H9 (cell line): ENCODE results near the gene CLDN16. TPM values are rescaled to one million over a fixed set of nuclear protein-coding genes. Genes with fewer than 3 reads are reported as not detected.
A peak's percentile ranks its signal among the peaks of the same experiment; 100 is the strongest.

Experiments
- DNase-seq: peaks from one replicate; pipeline ENCODE4 v3.0.0-alpha.2; 2017
- H2AFZ ChIP-seq: one replicate; pipeline ENCODE4 v1.6.1; 2013; ENCODE audit warnings: mild to moderate bottlenecking, low read length, control low read depth, moderate library complexity
- H2AK5ac ChIP-seq: 2 replicates; pipeline ENCODE4 v1.6.1; 2013; ENCODE audit warnings: low read length, control low read depth, mixed read lengths; ENCODE audit not compliant: insufficient read length
- H2BK120ac ChIP-seq: one replicate; pipeline ENCODE4 v1.6.1; 2013; ENCODE audit warnings: low read depth, mild to moderate bottlenecking, low read length, control low read depth, inconsistent platforms; ENCODE audit not compliant: poor library complexity, severe bottlenecking
- H2BK12ac ChIP-seq: 2 replicates; pipeline ENCODE4 v1.6.1; 2013; ENCODE audit warnings: low read length, control low read depth, mixed read lengths, low read depth; ENCODE audit not compliant: insufficient read length
- H2BK15ac ChIP-seq: 2 replicates; pipeline ENCODE4 v1.6.1; 2013; ENCODE audit warnings: low read depth, low read length, control low read depth
- H2BK20ac ChIP-seq: one replicate; pipeline ENCODE4 v1.6.1; 2013; ENCODE audit warnings: low read depth, mild to moderate bottlenecking, low read length, control low read depth, inconsistent platforms; ENCODE audit not compliant: poor library complexity, severe bottlenecking
- H2BK5ac ChIP-seq: 2 replicates; pipeline ENCODE4 v1.6.1; 2013; ENCODE audit warnings: low read length, control low read depth, mixed read lengths; ENCODE audit not compliant: insufficient read length
- H3K14ac ChIP-seq: 2 replicates; pipeline ENCODE4 v1.6.1; 2013; ENCODE audit warnings: low read length, control low read depth; ENCODE audit not compliant: insufficient read depth
- H3K18ac ChIP-seq: 2 replicates; pipeline ENCODE4 v1.6.1; 2013; ENCODE audit warnings: low read depth, mild to moderate bottlenecking, mixed read lengths, low read length, control low read depth; ENCODE audit not compliant: insufficient read length
- H3K23ac ChIP-seq: 2 replicates; pipeline ENCODE4 v1.6.1; 2013; ENCODE audit warnings: low read length, control low read depth, mixed read lengths, low read depth; ENCODE audit not compliant: insufficient read length
- H3K23me2 ChIP-seq: 2 replicates; pipeline ENCODE4 v1.6.1; 2013; ENCODE audit warnings: low read depth, mild to moderate bottlenecking, mixed read lengths, low read length, control low read depth; ENCODE audit not compliant: insufficient read length, poor library complexity, severe bottlenecking
- H3K27ac ChIP-seq: 2 replicates; pipeline ENCODE4 v1.5.1; 2013; ENCODE audit warnings: low read length, control low read depth, mixed read lengths, low read depth; ENCODE audit not compliant: insufficient read length
- H3K27me3 ChIP-seq: 2 replicates; pipeline ENCODE4 v1.6.1; 2013; ENCODE audit warnings: low read length, control low read depth, inconsistent platforms; ENCODE audit not compliant: insufficient read depth
- H3K4ac ChIP-seq: 2 replicates; pipeline ENCODE4 v1.6.1; 2013; ENCODE audit warnings: low read depth, mild to moderate bottlenecking, control low read depth, inconsistent platforms, low read length, moderate library complexity
- H3K4me1 ChIP-seq: 2 replicates; pipeline ENCODE4 v1.6.1; 2013; ENCODE audit warnings: low read length, control low read depth, inconsistent platforms; ENCODE audit not compliant: insufficient read depth
- H3K4me2 ChIP-seq: 2 replicates; pipeline ENCODE4 v1.6.1; 2013; ENCODE audit warnings: low read length, control low read depth, mixed read lengths; ENCODE audit not compliant: insufficient read length, insufficient read depth
- H3K56ac ChIP-seq: 2 replicates; pipeline ENCODE4 v1.6.1; 2013; ENCODE audit warnings: low read depth, mild to moderate bottlenecking, mixed read lengths, low read length, control low read depth; ENCODE audit not compliant: insufficient read length
- H3K79me1 ChIP-seq: 2 replicates; pipeline ENCODE4 v1.6.1; 2013; ENCODE audit warnings: low read depth, mild to moderate bottlenecking, moderate library complexity, low read length, control low read depth, inconsistent platforms; ENCODE audit not compliant: insufficient read depth, poor library complexity, severe bottlenecking
- H3K79me2 ChIP-seq: 2 replicates; pipeline ENCODE4 v1.6.1; 2013; ENCODE audit warnings: low read length, control low read depth, inconsistent platforms; ENCODE audit not compliant: insufficient read depth
- H3K9ac ChIP-seq: 2 replicates; pipeline ENCODE4 v1.6.1; 2013; ENCODE audit warnings: low read length, control low read depth, mixed read lengths; ENCODE audit not compliant: insufficient read length; ENCODE audit errors: extremely low read depth
- H3K9me3 ChIP-seq: one replicate; pipeline ENCODE4 v1.6.1; 2013; ENCODE audit warnings: low read depth, low read length, inconsistent platforms; ENCODE audit not compliant: control insufficient read depth
- H3T11ph ChIP-seq: one replicate; pipeline ENCODE4 v1.6.1; 2013; ENCODE audit warnings: mild to moderate bottlenecking, low read length, control low read depth, inconsistent platforms
- H4K20me1 ChIP-seq: one replicate; pipeline ENCODE4 v1.6.1; 2013; ENCODE audit not compliant: control insufficient read depth, insufficient read length, insufficient read depth
- H4K5ac ChIP-seq: 2 replicates; pipeline ENCODE4 v1.6.1; 2013; ENCODE audit warnings: low read depth, mild to moderate bottlenecking, mixed read lengths, low read length, control low read depth; ENCODE audit not compliant: insufficient read length
- H4K8ac ChIP-seq: replicated peaks from 2 replicates; pipeline ENCODE4 v1.6.1; 2013; ENCODE audit warnings: low read length, control low read depth, mixed read lengths, low read depth; ENCODE audit not compliant: insufficient read length
- H4K91ac ChIP-seq: 2 replicates; pipeline ENCODE4 v1.6.1; 2013; ENCODE audit warnings: low read depth, mild to moderate bottlenecking, moderate library complexity, mixed read lengths, low read length, control low read depth; ENCODE audit not compliant: insufficient read length
- H3K27ac Mint-ChIP-seq, 3 experiments: 2 replicates in 2 of 3; 3 replicates in 1 of 3; pipeline ENCODE4 v1.8.0; 2020 to 2021; ENCODE audit warnings: mixed read lengths in 3 of 3, mild to moderate bottlenecking in 1 of 3, moderate library complexity in 1 of 3
- H3K27me3 Mint-ChIP-seq: 2 replicates; pipeline ENCODE4 v1.8.0; 2021; ENCODE audit warnings: low read depth, mild to moderate bottlenecking, moderate library complexity, mixed read lengths
- H3K36me3 Mint-ChIP-seq, 3 experiments: 2 replicates in 2 of 3; 3 replicates in 1 of 3; pipeline ENCODE4 v1.8.0; 2020 to 2021; ENCODE audit warnings: low read depth in 3 of 3, mixed read lengths in 3 of 3; ENCODE audit not compliant: insufficient read depth in 1 of 3
- H3K4me1 Mint-ChIP-seq, 2 experiments: 2 replicates each; pipeline ENCODE4 v1.8.0; 2020; ENCODE audit warnings: mixed read lengths in 2 of 2
- H3K4me3 Mint-ChIP-seq, 2 experiments: 2 replicates in 1 of 2; 3 replicates in 1 of 2; pipeline ENCODE4 v1.8.0; 2020 to 2021; ENCODE audit warnings: mild to moderate bottlenecking in 2 of 2, mixed read lengths in 2 of 2, moderate library complexity in 1 of 2
- H3K9me3 Mint-ChIP-seq, 2 experiments: 2 replicates in 1 of 2; 3 replicates in 1 of 2; pipeline ENCODE4 v1.8.0; 2020; ENCODE audit warnings: mild to moderate bottlenecking in 2 of 2, mixed read lengths in 2 of 2, moderate library complexity in 1 of 2
- CTCF ChIP-seq: fragments of 200-600 bp; sonication (generic); conservative IDR thresholded peaks from 3 replicates; pipeline ENCODE4 v1.8.0; 2021; ENCODE audit warnings: antibody characterized with exemption, mild to moderate bottlenecking
- whole genome bisulfite sequencing: extraction: QIAGEN DNeasy Blood & Tissue Kit; methylation state at CpG from one replicate; pipeline ENCODE4 v1.1.7; 2013; ENCODE audit warnings: missing lambda C conversion rate, low lambda C conversion rate, mixed read lengths; ENCODE audit not compliant: insufficient read length; ENCODE audit errors: extremely low coverage; 5-methylcytosine and 5-hydroxymethylcytosine counted together
- total RNA-seq: library from RNA; stranded (reverse); gene quantifications from 2 replicates; pipeline ENCODE4 v1.2.1, GENCODE V29; 2021

The CLDN16 gene
- total RNA-seq, 1 experiment from 2014 or later, result not detected

GRCh38 chr3:190443257-190443656, 55.3 kb downstream of the CLDN16 start:
- H3K4me3 Mint-ChIP-seq, result no peak overlapping the region
- no peak overlapping the region for H3T11ph ChIP-seq
- WGBS, result 100% methylated on average over 1 of the region's 3 CpGs
- no peaks in the 10 kb centered on the region for H3K9me3 ChIP-seq
- H3K23me2 ChIP-seq, result no peaks in the 10 kb centered on the region
- H2BK20ac ChIP-seq, result no peak overlapping the region
- H3K27me3 ChIP-seq, result no peaks in the 10 kb centered on the region
- DNase-seq, result no peak
- no peak overlapping the region for H4K8ac ChIP-seq
- H3K79me1 ChIP-seq, result no peaks in the 10 kb centered on the region
- no peaks in the 10 kb centered on the region for H3K4me1 ChIP-seq
- H4K20me1 ChIP-seq, result no peaks in the 10 kb centered on the region
- no peak overlapping the region for H3K4ac ChIP-seq
- H4K91ac ChIP-seq, result no peak overlapping the region
- no peaks in the 10 kb centered on the region for H3K79me2 ChIP-seq
- H3K4me2 ChIP-seq, result no peak overlapping the region
- no peaks in the 10 kb centered on the region for H3K9me3 Mint-ChIP-seq
- H3K18ac ChIP-seq, result no peak overlapping the region
- H2BK15ac ChIP-seq, result no peak overlapping the region
- no peaks in the 10 kb centered on the region for H3K36me3 Mint-ChIP-seq
- H2BK120ac ChIP-seq, result no peak overlapping the region
- no peak overlapping the region for H2BK12ac ChIP-seq
- H2BK5ac ChIP-seq, result no peak overlapping the region
- peak; percentile 55; the same call in 2 of the 3 replicates for TF ChIP-seq CTCF
- H3K27ac Mint-ChIP-seq, result no peak overlapping the region
- no peak overlapping the region for H2AFZ ChIP-seq
- H3K56ac ChIP-seq, result no peak overlapping the region
- no peak overlapping the region for H3K9ac ChIP-seq
- no peaks in the 10 kb centered on the region; the same call in 1 of the 2 replicates for H3K27me3 Mint-ChIP-seq
- no peak overlapping the region for H3K23ac ChIP-seq
- H4K5ac ChIP-seq, result no peak overlapping the region
- no peak overlapping the region for H3K27ac ChIP-seq
- H3K4me1 Mint-ChIP-seq, result no peaks in the 10 kb centered on the region
- H3K14ac ChIP-seq, result no peak overlapping the region
- H2AK5ac ChIP-seq, result no peak overlapping the region
